ENCODE results near the gene SIGLEC5. TPM values are rescaled to one million over a fixed set of nuclear protein-coding genes. Genes with fewer than 3 reads are reported as not detected.

The SIGLEC5 gene
- total RNA-seq, 1 experiment from 2014 or later: not detected

DNA sequence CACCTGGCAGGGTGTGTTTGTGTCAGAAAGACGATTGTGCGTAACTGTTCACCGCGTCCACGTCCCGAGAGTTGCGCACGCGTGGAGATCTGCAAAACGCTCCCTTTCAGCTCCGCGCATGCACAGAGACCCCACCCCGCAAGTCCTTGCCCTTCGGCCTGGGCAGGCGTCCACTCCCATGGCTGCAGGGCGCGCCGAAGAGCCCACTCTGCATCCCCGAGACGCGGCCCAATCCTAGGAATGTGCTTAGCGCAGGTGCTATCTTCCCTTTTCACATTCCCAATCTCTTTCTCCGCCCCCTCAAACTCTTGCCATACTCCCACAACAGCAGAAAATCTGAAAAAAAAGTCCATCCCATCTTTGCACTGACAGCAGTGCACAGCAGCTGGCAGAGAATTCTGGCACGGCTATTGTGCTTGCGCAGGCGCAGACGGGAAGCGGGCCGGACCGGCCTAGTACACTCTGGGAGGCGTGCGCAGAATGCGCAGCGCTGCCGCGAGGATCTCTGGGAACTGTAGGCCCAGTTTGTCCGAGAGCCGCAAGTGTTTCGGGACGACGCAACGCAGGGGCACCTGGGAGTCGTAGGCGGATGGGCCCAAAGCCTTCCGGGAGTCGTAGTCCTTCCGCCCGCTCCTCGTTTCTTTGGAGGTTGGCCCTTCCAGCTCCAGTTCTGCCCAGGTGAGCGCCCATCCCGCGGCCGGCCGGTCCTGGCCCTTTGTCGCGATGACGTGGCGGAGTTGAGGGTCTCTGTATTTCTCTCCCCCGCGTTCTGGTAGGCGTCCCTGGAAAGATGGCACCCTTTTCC lies 36.0 kb downstream of the SIGLEC5 start:
- H3K27ac ChIP-seq (ENCODE audit: low read length): no peak overlapping the region; the same call in 1 of the 2 replicates
- no peaks in the 10 kb centered on the region for H4K20me1 ChIP-seq (ENCODE audit: low read length)
- no TSS peak for BruUV-seq (replicated peaks)
- H3K36me3 ChIP-seq (ENCODE audit: low read depth, low read length): no peaks in the 10 kb centered on the region
- peak overlapping the region; percentile 47 for H3K9ac ChIP-seq (ENCODE audit: low read length)
- H2AFZ ChIP-seq (ENCODE audit: low read length): peak overlapping the region; percentile 97
- DNase-seq (peak; percentile 99), ATAC-seq (peak; percentile 99)
- H3K4me2 ChIP-seq (ENCODE audit: low read length): peak overlapping the region; percentile 91
- intact Hi-C loops (cut with micrococcal nuclease): loop anchor here (1.0 kb wide), 1 partner anchor 23 kb away; the partner anchor contains the start of gene ZNF175
- ChIA-PET CTCF (interaction anchor here (0.6 kb wide), 1 partner anchor 23 kb away, joined by 3 read pairs; the partner anchor contains the start of gene ZNF175), POLR2A (ENCODE audit: unreplicated experiment) (no interaction called here)
- no peaks in the 10 kb centered on the region for H3K27me3 ChIP-seq (ENCODE audit: low read length)
- peaks cover 14% of the 10 kb centered on the region for H3K4me1 ChIP-seq (ENCODE audit: insufficient read depth, low read length)
- H3K4me3 ChIP-seq (ENCODE audit: low read length): peak overlapping the region; percentile 76
- no peaks in the 10 kb centered on the region for H3K79me2 ChIP-seq (ENCODE audit: low read length)
- H3K9me2 ChIP-seq (replicated peaks; ENCODE audit: low read length): no peaks in the 10 kb centered on the region
- no peaks in the 10 kb centered on the region for H3K9me3 ChIP-seq (ENCODE audit: low read length)
- H3F3A ChIP-seq (ENCODE audit: low read length, unreplicated experiment): no peaks in the 10 kb centered on the region
- TF ChIP-seq, protein P1, sequence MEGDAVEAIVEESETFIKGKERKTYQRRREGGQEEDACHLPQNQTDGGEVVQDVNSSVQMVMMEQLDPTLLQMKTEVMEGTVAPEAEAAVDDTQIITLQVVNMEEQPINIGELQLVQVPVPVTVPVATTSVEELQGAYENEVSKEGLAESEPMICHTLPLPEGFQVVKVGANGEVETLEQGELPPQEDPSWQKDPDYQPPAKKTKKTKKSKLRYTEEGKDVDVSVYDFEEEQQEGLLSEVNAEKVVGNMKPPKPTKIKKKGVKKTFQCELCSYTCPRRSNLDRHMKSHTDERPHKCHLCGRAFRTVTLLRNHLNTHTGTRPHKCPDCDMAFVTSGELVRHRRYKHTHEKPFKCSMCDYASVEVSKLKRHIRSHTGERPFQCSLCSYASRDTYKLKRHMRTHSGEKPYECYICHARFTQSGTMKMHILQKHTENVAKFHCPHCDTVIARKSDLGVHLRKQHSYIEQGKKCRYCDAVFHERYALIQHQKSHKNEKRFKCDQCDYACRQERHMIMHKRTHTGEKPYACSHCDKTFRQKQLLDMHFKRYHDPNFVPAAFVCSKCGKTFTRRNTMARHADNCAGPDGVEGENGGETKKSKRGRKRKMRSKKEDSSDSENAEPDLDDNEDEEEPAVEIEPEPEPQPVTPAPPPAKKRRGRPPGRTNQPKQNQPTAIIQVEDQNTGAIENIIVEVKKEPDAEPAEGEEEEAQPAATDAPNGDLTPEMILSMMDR (conservative IDR thresholded peaks at IDR 0.05; ENCODE audit: low read depth, low read length): no peak
- TF ChIP-seq EZH2 (IDR thresholded peaks at IDR 0.05; ENCODE audit: low read length, unreplicated experiment): no peak
- no peak for TF ChIP-seq EZH2phosphoT487 (IDR thresholded peaks at IDR 0.05; ENCODE audit: borderline replicate concordance, low read length)

DNA sequence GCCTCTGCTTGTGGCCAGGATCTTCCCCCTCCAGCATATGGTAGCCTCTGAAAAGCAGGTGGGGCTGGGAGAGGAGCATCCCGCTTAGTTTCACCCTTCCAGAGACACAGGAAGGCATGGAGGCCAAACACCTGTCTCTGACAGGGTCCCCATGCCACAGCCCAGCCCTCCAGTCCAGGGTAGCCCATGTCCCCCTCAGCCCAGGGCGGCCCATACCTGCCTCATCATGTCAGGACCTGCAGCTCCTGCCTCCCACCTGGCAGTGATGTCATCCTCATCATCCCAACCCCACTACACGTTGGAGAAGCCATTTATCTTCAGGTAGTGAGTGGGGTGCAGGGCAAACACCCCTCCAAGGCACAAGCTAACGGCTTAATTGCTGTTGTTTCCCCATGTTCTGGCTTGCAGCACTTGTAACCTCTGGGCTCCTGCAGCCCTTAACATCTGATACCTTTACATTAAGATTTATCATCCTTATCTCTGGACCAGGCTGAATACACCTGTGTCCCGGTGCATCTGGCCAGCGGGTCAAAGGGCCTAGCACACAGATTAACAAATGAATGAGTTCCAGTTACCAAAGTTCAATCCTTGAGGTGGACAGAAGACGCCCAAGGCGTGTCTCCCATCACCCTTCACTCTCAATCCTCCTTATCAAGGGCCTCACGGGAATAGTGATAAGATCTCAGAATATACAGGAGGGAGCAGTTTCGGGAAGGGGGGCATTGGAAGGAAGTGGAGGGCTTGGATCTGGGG lies 36.9 kb downstream of the SIGLEC5 start:
- DNase-seq (no peak), ATAC-seq (no peak)
- Histone ChIP-seq H3K36me3 (ENCODE audit: low read depth, low read length) (peaks cover 3% of the 10 kb centered on the region; the same call in 1 of the 2 replicates), H4K20me1 (ENCODE audit: low read length) (no peaks in the 10 kb centered on the region), H3K79me2 (ENCODE audit: low read length) (no peaks in the 10 kb centered on the region), H3K4me2 (ENCODE audit: low read length) (peak overlapping the region; percentile 91), H3K27me3 (ENCODE audit: low read length) (no peaks in the 10 kb centered on the region), H3K4me3 (ENCODE audit: low read length) (peak overlapping the region; percentile 76), H3K27ac (ENCODE audit: low read length) (no peak overlapping the region), H3K9me2 (replicated peaks; ENCODE audit: low read length) (no peaks in the 10 kb centered on the region), H3K9ac (ENCODE audit: low read length) (peak overlapping the region; percentile 47), H3K4me1 (ENCODE audit: insufficient read depth, low read length) (peaks cover 14% of the 10 kb centered on the region), H3F3A (ENCODE audit: low read length, unreplicated experiment) (no peaks in the 10 kb centered on the region), H2AFZ (ENCODE audit: low read length) (peak overlapping the region; percentile 94), H3K9me3 (ENCODE audit: low read length) (no peaks in the 10 kb centered on the region)
- CTCF ChIA-PET: no interaction called here
- POLR2A ChIA-PET (ENCODE audit: unreplicated experiment): no interaction called here
- no peak for TF ChIP-seq EZH2phosphoT487 (IDR thresholded peaks at IDR 0.05; ENCODE audit: borderline replicate concordance, low read length)
- TF ChIP-seq, protein P1 (conservative IDR thresholded peaks at IDR 0.05; ENCODE audit: low read depth, low read length): no peak
- no TSS peak for BruUV-seq (replicated peaks)
- intact Hi-C loops (cut with micrococcal nuclease): no loop called here

Measured in PC-3 (cell line).